SU-DHL-6 (cell line): ENCODE measurements around the gene CHST9.

Experiments
- EZH2phosphoT487 ChIP-seq: fragments of 200-600 bp; sonication (generic), shearing (Covaris generic); conservative IDR thresholded peaks from 2 replicates; pipeline ENCODE4 v1.6.1; 2018; ENCODE audit warnings: mild to moderate bottlenecking, antibody characterized with exemption, low read length, moderate library complexity, mixed read lengths
- TF ChIP-seq, protein P1 (sequence below): fragments of 200-600 bp; sonication (generic); IDR thresholded peaks from one replicate; pipeline ENCODE4 v1.5.1; 2017; ENCODE audit warnings: antibody characterized with exemption, mild to moderate bottlenecking, low read length, moderate library complexity; ENCODE audit not compliant: insufficient read depth, poor library complexity, severe bottlenecking

DNA sequence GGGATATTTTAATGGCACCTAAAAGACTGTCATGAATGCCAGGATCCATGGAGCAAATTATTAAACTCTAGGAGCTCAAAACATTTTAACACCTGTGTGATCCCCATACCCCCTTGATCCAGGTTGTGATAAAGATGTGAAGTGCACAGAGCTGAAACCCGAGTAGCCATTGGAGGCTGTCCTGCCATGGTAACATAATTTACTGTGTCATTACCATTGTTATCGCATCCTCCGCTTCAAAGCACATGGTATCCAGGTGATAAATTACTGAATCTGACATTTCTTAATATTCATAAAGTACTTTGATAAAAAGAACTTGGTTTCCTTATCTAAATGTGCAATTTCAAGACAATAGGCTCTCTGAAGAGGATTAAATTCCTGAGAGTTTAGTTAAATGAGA, 109.3 kb downstream of the CHST9 start:
- TF ChIP-seq, protein P1, sequence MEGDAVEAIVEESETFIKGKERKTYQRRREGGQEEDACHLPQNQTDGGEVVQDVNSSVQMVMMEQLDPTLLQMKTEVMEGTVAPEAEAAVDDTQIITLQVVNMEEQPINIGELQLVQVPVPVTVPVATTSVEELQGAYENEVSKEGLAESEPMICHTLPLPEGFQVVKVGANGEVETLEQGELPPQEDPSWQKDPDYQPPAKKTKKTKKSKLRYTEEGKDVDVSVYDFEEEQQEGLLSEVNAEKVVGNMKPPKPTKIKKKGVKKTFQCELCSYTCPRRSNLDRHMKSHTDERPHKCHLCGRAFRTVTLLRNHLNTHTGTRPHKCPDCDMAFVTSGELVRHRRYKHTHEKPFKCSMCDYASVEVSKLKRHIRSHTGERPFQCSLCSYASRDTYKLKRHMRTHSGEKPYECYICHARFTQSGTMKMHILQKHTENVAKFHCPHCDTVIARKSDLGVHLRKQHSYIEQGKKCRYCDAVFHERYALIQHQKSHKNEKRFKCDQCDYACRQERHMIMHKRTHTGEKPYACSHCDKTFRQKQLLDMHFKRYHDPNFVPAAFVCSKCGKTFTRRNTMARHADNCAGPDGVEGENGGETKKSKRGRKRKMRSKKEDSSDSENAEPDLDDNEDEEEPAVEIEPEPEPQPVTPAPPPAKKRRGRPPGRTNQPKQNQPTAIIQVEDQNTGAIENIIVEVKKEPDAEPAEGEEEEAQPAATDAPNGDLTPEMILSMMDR = no peak
- no peak for TF ChIP-seq EZH2phosphoT487
